NCI-H446 (cell line): ENCODE measurements around the gene ARHGAP26.
A peak's percentile ranks its signal among the peaks of the same experiment; 100 is the strongest.
"Not testable (repeated sequence)": the region's sequence is repeated elsewhere in the genome, so short reads cannot be mapped to it uniquely, and the experiment has no call there.

ENCODE experiments used
- DNase-seq, 2 experiments: peaks; one replicate each; lab custom pipeline; 2025; lab: John Stamatoyannopoulos, UW

ARHGAP26 gene

GRCh38 chr5:142934051-142934762 is 164.0 kb downstream of the ARHGAP26 start:
- DNase-seq = no peak

GRCh38 chr5:142935014-142935413 is 164.8 kb downstream of the ARHGAP26 start:
- DNase-seq = no peak

DNA sequence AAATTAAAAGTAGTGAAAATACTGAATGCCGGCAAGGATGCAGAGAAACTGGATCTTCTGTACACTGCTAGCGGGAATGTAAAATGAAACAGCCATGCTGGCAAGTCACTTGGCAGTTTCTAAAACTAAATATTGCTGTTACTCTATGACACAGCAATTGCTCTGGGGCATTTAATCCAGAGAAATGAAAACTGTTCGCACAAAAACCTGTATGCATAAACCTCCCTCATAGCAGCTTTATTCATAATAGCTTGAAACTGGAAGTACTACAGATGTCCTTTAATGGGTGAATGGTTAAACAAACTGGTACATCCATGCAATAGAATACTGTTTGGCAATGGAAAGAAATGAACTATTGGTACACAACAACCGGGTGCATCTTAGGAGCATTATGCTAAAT is 167.2 kb downstream of the ARHGAP26 start:
- no peak for DNase-seq

DNA sequence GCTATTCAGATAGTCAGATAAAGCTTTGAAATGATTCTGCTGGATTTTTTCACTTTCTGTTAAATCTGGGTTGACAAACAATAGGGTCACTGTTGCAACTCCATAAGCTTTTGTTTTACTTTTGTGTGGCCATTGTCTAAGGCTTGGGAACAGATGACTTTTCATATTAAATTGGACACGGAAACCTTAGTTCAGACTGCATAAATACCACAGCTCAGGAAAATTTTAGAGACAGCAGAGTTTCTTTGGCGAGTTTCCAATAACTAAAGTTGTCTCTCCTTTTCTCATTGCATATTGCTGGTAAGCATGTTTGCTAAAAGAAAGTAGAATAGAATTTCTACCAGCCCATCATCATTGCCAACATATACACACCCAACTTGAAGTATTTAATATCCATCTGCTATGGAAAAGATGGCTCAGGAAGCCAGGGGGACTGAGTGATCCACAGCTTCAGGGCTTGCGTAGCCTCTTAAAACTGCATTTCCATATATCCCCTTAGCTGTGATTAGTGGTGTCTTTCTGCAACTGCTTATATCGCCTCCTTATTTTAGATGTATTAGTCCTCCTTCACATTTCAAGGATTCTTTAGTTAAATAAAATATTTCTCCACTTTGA is 168.2 kb downstream of the ARHGAP26 start:
- peak in 1 of 2 experiments; percentile 59 for DNase-seq

DNA sequence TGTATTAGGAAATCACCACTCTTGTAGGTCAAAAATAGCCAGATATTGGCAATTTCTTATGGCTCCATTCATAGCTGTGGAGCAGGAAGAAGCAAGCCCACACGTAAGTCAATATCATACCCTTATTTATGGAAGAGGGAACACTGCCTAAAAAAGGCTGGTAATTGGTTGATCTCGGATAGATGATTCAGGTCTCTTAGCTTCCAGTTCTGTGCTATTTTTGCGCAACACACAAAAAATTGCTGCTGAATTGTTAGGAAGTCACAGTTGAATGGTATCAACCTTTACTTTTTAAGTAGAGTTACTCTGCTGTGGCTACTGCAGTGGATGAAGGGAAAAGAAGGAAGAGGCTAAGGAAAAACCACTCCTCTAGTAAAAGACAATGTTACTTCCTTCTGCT is 168.8 kb downstream of the ARHGAP26 start:
- no peak for DNase-seq

DNA sequence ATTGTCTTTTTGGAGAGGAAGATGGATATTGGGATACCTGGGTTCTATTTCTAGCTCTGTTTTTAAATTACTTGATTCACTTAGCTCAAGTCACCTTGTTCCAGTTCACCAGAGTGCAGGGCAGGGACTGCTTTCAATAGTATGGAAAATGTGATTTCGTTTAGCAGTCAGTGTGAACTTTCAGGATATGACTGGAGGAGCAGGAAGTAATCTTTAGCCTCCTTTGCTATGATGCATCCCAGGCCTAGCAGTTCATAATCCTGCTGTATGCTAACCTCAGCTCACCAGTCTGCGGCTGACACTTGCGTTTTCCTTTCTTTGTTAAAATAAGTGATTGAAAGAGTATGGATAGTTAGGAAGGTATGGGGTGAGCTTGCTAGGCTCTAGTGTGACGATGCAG is 169.7 kb downstream of the ARHGAP26 start:
- DNase-seq = no peak

DNA sequence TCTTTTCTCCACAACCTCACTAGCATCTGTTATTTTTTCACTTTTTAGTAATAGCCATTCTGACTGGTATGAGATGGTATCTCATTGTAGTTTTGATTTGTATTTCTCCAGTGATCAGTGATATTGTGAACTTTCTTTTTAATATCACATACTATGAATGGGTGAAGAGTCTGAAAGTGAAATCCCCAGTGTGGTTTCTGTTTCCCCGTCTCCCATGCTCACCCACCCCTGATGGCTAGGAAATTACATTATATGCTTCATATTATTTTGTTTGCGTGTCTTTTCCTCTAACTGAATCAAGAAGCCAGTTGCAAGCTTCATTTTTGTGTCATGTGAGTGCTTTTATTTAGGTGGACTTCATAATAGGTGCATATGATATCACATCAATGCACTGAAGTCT is 171.1 kb downstream of the ARHGAP26 start:
- no peak for DNase-seq

GRCh38 chr5:142942901-142943300 is 172.7 kb downstream of the ARHGAP26 start:
- no peak for DNase-seq

GRCh38 chr5:142944140-142944539 is 174.0 kb downstream of the ARHGAP26 start:
- no peak for DNase-seq

- no peak for DNase-seq
Measured at GRCh38 chr5:142945321-142945720, 175.1 kb downstream of the ARHGAP26 start.

GRCh38 chr5:142945845-142946244 is 175.7 kb downstream of the ARHGAP26 start:
- no peak for DNase-seq

GRCh38 chr5:142946547-142947426 is 176.6 kb downstream of the ARHGAP26 start:
- DNase-seq = no peak

DNA sequence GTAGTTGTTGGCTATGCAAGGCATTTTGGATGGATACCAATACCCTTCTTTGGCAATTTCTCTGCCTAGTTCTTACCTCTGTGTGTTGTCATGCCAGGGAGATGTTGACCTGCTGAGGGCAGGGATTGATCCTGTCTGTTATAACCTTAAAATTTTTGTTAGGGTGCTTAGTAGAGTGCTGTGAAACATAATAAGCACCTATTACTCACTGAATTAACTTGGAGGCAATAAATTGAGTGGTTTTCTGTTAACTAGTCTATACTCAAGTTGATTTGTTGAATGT is 177.2 kb downstream of the ARHGAP26 start:
- no peak for DNase-seq

GRCh38 chr5:142952229-142952628 is 182.1 kb downstream of the ARHGAP26 start:
- DNase-seq = no peak

DNA sequence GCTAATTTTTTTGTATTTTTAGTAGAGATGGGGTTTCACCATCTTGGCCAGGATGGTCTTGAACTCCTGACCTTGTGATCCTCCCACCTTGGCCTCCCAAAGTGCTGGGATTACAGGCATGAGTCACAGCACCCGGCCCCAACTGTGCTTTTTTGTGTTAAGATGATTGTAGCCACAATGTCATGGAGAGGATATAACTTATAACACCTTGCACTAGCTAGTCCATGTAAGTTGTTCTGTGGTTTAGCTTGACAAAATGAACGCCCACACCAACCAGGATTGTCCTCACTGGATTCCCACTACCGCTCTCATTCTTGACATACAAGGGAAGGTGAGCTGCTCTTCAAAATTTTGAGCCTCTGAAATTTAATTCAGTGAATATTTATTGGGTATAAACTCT is 182.7 kb downstream of the ARHGAP26 start:
- DNase-seq = not testable (repeated sequence)

DNA sequence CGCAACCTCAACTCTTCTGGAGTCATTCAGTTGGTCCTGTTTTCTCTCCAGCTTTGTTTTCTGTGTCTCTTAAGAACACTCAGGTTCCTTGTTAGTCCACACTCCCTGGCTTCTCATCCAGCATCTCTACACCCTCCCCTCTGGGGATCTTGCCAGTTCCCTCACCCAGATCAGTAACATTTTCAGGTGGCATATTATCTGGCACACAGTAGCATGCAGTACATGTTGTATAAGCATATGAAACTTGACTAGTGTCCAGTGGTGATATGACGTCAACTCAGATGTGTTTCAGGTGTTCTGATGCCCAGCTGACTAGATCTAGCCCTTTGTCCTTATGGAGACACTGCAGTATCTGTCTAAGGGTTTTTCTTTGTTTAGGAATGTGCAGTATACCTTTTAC is 184.3 kb downstream of the ARHGAP26 start:
- DNase-seq = no peak

DNA sequence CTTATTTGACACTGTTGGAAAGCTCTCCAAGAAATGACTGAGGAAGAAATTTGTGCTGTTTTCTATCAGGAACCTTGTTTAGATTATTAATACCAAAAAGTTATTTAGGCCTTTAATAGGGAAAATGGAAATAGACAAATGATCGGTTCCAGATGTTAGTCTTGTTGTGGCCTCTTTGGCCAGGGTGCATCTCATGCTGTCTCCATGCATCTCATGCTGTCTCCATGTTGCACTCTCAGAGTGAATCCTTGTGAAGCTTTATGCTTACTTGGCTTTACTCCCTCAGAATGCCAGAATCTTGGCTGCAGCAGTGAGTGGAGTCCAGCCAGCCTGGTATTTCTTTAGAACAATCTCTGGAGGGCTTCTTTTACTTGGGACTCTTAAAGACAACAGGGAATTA is 185.5 kb downstream of the ARHGAP26 start:
- peak in 1 of 2 experiments; percentile 63 for DNase-seq

DNA sequence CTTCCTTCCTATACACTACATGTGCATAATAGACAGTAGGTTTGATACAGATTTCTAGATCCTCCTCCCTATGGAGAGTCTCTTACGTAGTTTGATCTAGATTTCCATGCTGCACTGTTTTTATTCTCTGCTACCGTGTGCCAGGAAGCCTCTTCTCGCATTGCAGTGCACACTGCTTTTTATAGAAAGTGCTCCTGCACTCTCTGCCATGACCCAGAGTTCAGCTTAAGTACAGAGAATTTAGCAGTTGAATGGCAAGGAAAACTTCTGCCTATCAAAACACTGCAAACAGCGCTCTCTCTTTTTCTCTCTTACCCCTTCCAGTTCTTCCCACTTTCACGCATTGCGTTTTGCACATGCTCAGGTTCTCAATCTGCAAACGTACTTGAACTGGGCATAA is 187.4 kb downstream of the ARHGAP26 start:
- DNase-seq = no peak

- DNase-seq = peak in 1 of 2 experiments; percentile 6
Measured at GRCh38 chr5:142958944-142959682, 188.9 kb downstream of the ARHGAP26 start.

DNA sequence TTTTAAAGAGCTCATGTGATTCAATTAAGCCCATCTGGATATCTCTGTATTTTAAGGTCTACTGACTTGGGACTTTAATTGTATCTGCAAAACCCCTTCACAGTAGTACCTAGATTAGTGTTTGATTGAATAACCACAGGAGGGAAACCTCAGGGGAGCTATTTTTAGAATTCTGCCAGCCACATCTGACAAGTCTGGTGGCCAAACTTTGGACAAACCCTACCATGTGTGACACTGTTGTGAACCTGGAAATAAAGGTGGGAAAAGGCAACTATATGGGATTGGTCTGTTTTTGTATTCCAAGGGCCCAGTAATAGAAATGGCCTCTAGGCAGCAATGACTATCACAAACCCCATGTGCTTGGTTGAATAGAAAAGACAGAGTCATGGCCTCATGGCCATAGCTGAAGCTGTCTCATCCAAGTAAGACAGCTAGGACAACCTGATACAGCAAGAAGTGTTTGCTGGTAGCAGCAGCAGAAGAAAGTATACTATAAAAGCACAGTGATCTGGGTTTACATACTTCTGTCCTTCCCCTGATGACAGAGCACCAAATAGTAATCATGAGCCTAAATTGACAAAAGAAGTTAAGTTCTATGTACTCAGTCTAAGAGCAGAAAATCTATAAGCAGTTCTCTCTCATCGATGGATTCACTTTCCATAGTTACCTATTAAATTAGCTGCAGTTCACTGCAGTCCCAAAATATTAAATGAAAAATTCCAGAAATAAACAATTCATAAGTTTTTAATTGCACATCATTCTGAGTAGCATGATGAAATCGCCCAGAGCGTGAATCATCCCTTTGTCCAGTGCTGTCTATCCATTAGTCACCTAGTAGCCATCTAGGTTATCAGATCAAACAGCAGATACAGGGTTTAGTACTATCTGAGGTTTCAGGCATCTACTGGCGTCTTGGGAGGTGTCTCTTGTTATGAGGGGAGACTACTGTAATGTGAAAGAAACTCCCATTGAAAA is 189.8 kb downstream of the ARHGAP26 start:
- no peak for DNase-seq
